MM.1S (cell line): ENCODE measurements around the gene DDX31.

Source experiments
- DNase-seq: peaks from one replicate; pipeline ENCODE4 v3.0.0-alpha.2; 2015
- H2AFZ ChIP-seq: fragments of 300-600 bp; sonication (generic); 2 replicates; pipeline ENCODE4 v1.6.0; 2016; ENCODE audit warnings: antibody characterized with exemption, low read length
- H3F3A ChIP-seq: fragments of 300-600 bp; sonication (generic); 2 replicates; pipeline ENCODE4 v1.6.1; 2016; ENCODE audit warnings: mild to moderate bottlenecking, antibody characterized with exemption, low read length, moderate library complexity, mixed read lengths; ENCODE audit not compliant: insufficient read depth
- H3K27ac ChIP-seq: fragments of 300-600 bp; sonication (generic); 2 replicates; pipeline ENCODE4 v1.5.1; 2016; ENCODE audit warnings: mild to moderate bottlenecking, low read length
- H3K27me3 ChIP-seq: fragments of 300-600 bp; sonication (generic); replicated peaks from 2 replicates; pipeline ENCODE4 v1.6.0; 2016; ENCODE audit warnings: low read length; ENCODE audit not compliant: insufficient read depth
- H3K36me3 ChIP-seq: fragments of 300-600 bp; sonication (generic); replicated peaks from 2 replicates; pipeline ENCODE4 v1.6.1; 2016; ENCODE audit warnings: mild to moderate bottlenecking, low read length, mixed read lengths; ENCODE audit not compliant: insufficient read depth
- H3K4me1 ChIP-seq: fragments of 300-600 bp; sonication (generic); 2 replicates; pipeline ENCODE4 v1.6.1; 2016; ENCODE audit warnings: low read length, mixed read lengths
- H3K4me2 ChIP-seq: fragments of 300-600 bp; sonication (generic); 2 replicates; pipeline ENCODE4 v1.6.0; 2016; ENCODE audit warnings: low read depth, low read length
- H3K4me3 ChIP-seq: fragments of 300-600 bp; sonication (generic); 2 replicates; pipeline ENCODE4 v1.5.1; 2016; ENCODE audit warnings: low read length, mixed read lengths
- H3K79me2 ChIP-seq: fragments of 300-600 bp; sonication (generic); 2 replicates; pipeline ENCODE4 v1.6.1; 2016; ENCODE audit warnings: mixed run types, low read length, mixed read lengths
- H3K9ac ChIP-seq: fragments of 300-600 bp; sonication (generic); 2 replicates; pipeline ENCODE4 v1.6.1; 2016; ENCODE audit warnings: low read length, mixed read lengths
- H3K9me2 ChIP-seq: fragments of 300-600 bp; sonication (generic); replicated peaks from 2 replicates; pipeline ENCODE4 v1.6.1; 2016; ENCODE audit warnings: mild to moderate bottlenecking, low read length, mixed read lengths; ENCODE audit not compliant: insufficient read depth
- H3K9me3 ChIP-seq: fragments of 300-600 bp; sonication (generic); replicated peaks from 2 replicates; pipeline ENCODE4 v1.6.1; 2016; ENCODE audit warnings: mild to moderate bottlenecking, low read length, mixed read lengths; ENCODE audit not compliant: insufficient read depth
- H4K20me1 ChIP-seq: fragments of 300-600 bp; sonication (generic); 2 replicates; pipeline ENCODE4 v1.6.1; 2016; ENCODE audit warnings: mild to moderate bottlenecking, low read length, moderate library complexity, mixed read lengths; ENCODE audit not compliant: insufficient read depth
- CTCF ChIP-seq: fragments of 300-600 bp; sonication (generic); IDR thresholded peaks from 2 replicates; pipeline ENCODE4 v1.5.1; 2016; ENCODE audit warnings: antibody characterized with exemption, low read length, mixed read lengths
- EZH2 ChIP-seq: fragments of 300-600 bp; sonication (generic); optimal IDR thresholded peaks from 2 replicates; pipeline ENCODE3; 2017; ENCODE audit warnings: low read depth, mild to moderate bottlenecking, antibody characterized with exemption, low read length, mixed read lengths
- EZH2phosphoT487 ChIP-seq: fragments of 300-600 bp; sonication (generic); IDR thresholded peaks from 2 replicates; pipeline ENCODE4 v1.6.1; 2018; ENCODE audit warnings: antibody characterized with exemption, low read length

The DDX31 gene

DNA sequence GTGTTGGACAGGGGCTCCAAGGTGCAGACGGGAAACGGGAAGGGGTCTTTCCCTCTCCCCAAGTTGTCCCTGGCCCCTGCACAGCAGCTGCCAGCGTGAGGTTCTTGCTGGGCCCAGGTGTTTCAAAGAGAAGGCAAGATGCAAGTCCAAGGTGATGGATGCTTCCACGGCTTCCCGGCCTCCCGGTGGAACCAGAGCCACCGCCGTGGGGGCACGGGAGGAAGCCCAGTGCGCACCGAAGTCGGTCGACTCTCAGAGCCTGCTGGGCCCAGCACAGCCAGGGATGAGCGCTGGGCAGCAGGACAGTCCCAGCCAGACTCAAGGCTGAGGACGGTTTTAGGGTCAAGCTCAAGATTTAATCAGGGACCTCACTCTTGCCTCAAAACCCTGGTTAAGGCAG, 112.6 kb downstream of the DDX31 start:
- H3K4me2 ChIP-seq: no peak overlapping the region
- H3K27me3 ChIP-seq: peaks cover 80% of the 10 kb centered on the region
- H3K27ac ChIP-seq: no peak overlapping the region
- H3K9ac ChIP-seq: no peak overlapping the region
- no peaks in the 10 kb centered on the region for H3K9me3 ChIP-seq
- no peaks in the 10 kb centered on the region for H3K4me1 ChIP-seq
- H3K36me3 ChIP-seq: no peaks in the 10 kb centered on the region
- H3K79me2 ChIP-seq: no peaks in the 10 kb centered on the region
- H4K20me1 ChIP-seq: no peaks in the 10 kb centered on the region
- no peak for DNase-seq
- no peaks in the 10 kb centered on the region for H3F3A ChIP-seq
- H3K4me3 ChIP-seq: no peak overlapping the region
- no peaks in the 10 kb centered on the region for H3K9me2 ChIP-seq
- TF ChIP-seq EZH2phosphoT487 (no peak), CTCF (no peak), EZH2 (no peak)
- H2AFZ ChIP-seq: no peak overlapping the region

DNA sequence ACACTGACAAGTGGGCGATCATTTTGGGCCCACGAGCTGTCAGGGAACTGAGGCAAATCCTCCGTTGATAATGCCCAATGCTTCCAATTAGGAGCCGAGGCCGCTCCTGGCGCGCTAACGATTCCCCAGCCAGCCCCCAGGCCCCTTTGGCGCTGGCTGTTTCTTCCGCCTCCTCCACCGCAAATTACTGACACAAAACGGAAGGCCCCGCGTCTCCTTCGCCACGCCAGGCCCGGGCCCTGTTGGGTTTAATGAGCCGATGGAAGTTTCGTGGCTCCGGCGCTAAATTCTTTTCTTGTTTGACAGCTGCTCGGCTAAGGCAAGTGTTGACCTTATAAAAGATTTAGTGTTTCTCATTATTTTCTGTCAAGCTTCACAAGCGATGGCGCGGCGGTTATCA, 113.1 kb downstream of the DDX31 start:
- H3K79me2 ChIP-seq: no peaks in the 10 kb centered on the region
- TF ChIP-seq EZH2phosphoT487: no peak
- TF ChIP-seq EZH2: no peak
- no peak for TF ChIP-seq CTCF
- peaks cover 81% of the 10 kb centered on the region for H3K27me3 ChIP-seq
- DNase-seq: no peak
- no peaks in the 10 kb centered on the region for H4K20me1 ChIP-seq
- H3K4me1 ChIP-seq: no peaks in the 10 kb centered on the region
- H3K4me3 ChIP-seq: no peak overlapping the region
- no peak overlapping the region for H3K4me2 ChIP-seq
- H3K9me3 ChIP-seq: no peaks in the 10 kb centered on the region
- H2AFZ ChIP-seq: no peak overlapping the region
- H3K36me3 ChIP-seq: no peaks in the 10 kb centered on the region
- H3K27ac ChIP-seq: no peak overlapping the region
- no peak overlapping the region for H3K9ac ChIP-seq
- no peaks in the 10 kb centered on the region for H3K9me2 ChIP-seq
- no peaks in the 10 kb centered on the region for H3F3A ChIP-seq

DNA sequence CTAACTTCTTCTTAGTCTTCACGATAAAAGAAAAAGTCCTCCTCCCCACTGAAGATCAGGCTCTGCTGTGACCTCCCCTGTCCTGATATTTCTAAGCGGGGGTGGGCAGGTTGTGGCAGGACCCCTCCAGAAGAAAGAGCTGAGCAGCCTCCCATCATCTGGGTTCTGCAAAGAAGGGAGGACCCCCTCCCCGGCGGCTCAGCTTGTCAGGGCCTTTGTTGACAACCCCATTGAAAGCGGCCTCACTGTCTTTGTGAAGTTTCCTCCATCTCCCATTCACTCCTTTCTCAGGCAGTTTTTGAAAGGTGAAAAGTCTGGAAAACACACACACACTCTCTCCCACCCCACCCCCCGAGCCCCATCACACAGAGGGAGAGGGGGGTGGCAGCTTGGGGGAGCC, 113.5 kb downstream of the DDX31 start:
- no peak for DNase-seq
- Histone ChIP-seq H3K36me3 (no peaks in the 10 kb centered on the region), H3F3A (no peaks in the 10 kb centered on the region), H3K9ac (no peak overlapping the region), H3K4me2 (no peak overlapping the region), H3K27ac (no peak overlapping the region), H3K4me1 (no peaks in the 10 kb centered on the region), H3K9me3 (no peaks in the 10 kb centered on the region), H4K20me1 (no peaks in the 10 kb centered on the region), H3K4me3 (no peak overlapping the region), H3K79me2 (no peaks in the 10 kb centered on the region), H2AFZ (no peak overlapping the region), H3K9me2 (no peaks in the 10 kb centered on the region), H3K27me3 (peaks cover 84% of the 10 kb centered on the region)
- TF ChIP-seq EZH2phosphoT487 (no peak), CTCF (no peak), EZH2 (no peak)

GRCh38 chr9:132555528-132555927, 114.3 kb downstream of the DDX31 start:
- Histone ChIP-seq H3K27ac (no peak overlapping the region), H3K9me3 (no peaks in the 10 kb centered on the region), H3K79me2 (no peaks in the 10 kb centered on the region), H3K4me1 (no peaks in the 10 kb centered on the region), H4K20me1 (no peaks in the 10 kb centered on the region), H3K4me3 (no peak overlapping the region), H3K4me2 (no peak overlapping the region), H3K27me3 (peaks cover 82% of the 10 kb centered on the region), H3K36me3 (no peaks in the 10 kb centered on the region), H3F3A (no peaks in the 10 kb centered on the region), H3K9me2 (no peaks in the 10 kb centered on the region), H3K9ac (no peak overlapping the region), H2AFZ (no peak overlapping the region)
- DNase-seq: no peak
- no peak for TF ChIP-seq EZH2phosphoT487
- no peak for TF ChIP-seq CTCF
- TF ChIP-seq EZH2: no peak
